Measurements from ENCODE around the gene ZNG1A.

DNA sequence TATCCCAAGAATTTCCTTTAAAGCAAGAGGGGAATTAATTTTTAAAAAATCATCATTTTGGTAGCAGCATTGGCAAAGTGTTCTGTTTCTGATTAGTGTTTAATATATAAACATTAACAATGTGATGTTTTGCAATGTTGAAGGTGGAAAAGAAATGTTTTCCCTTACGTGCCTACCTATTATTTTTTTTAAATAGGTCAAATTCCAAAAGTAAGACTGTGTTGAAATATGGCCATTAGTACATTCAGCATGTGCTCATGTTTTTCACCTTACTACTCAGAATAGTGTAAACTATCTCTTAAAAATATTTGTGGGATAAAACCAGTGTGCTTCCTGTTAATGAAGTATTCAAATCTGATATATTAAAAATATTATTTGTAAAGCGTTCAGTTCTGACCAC is 39.1 kb upstream of the ZNG1A start:
- no peak for TF ChIP-seq L3MBTL2 (conservative IDR thresholded peaks at IDR 0.05)
- no peak for TF ChIP-seq TARDBP (IDR thresholded peaks at IDR 0.05)
- TF ChIP-seq SUZ12 (IDR thresholded peaks at IDR 0.05), result no peak
- TF ChIP-seq SP1 (IDR thresholded peaks at IDR 0.05), result no peak
- TF ChIP-seq FOXM1 (IDR thresholded peaks at IDR 0.05; ENCODE audit: borderline replicate concordance), result no peak
- TF ChIP-seq ZNF384 (IDR thresholded peaks at IDR 0.05), result no peak
- no peak for TF ChIP-seq FOXK2 (IDR thresholded peaks at IDR 0.05)
- TF ChIP-seq BHLHE40 (IDR thresholded peaks at IDR 0.05; ENCODE audit: borderline replicate concordance), result no peak

All from HEK293T (cell line).